Mesodermal cell (in vitro differentiated cells): ENCODE results near the gene MRPS18C.

ENCODE experiments used
- H3K27ac ChIP-seq: 2 replicates; pipeline ENCODE4 v1.7.0; 2013; ENCODE audit warnings: mild to moderate bottlenecking, low read depth, low read length, moderate library complexity; ENCODE audit not compliant: severe bottlenecking
- H3K36me3 ChIP-seq: 2 replicates; pipeline ENCODE4 v1.7.1; 2013; ENCODE audit warnings: mild to moderate bottlenecking, low read length, moderate library complexity; ENCODE audit not compliant: control insufficient read depth, insufficient read depth
- H3K4me1 ChIP-seq: one replicate; pipeline ENCODE4 v1.7.1; 2013; ENCODE audit warnings: mild to moderate bottlenecking, low read length; ENCODE audit not compliant: insufficient read depth, control insufficient read depth, poor library complexity, severe bottlenecking
- H3K4me3 ChIP-seq: 2 replicates; pipeline ENCODE4 v1.7.0; 2013; ENCODE audit warnings: low read length, control low read depth, mild to moderate bottlenecking; ENCODE audit not compliant: insufficient read depth, poor library complexity, severe bottlenecking; ENCODE audit errors: extremely low read depth
- H3K9me3 ChIP-seq: 2 replicates; pipeline ENCODE4 v1.7.1; 2013; ENCODE audit warnings: mild to moderate bottlenecking, low read length, moderate library complexity; ENCODE audit not compliant: control insufficient read depth
- WGBS, 2 experiments: methylation state at CpG; one replicate each; pipeline ENCODE4 v1.1.5; 2013; ENCODE audit warnings: missing lambda C conversion rate in 2 of 2; ENCODE audit not compliant: insufficient coverage in 2 of 2; 5-methylcytosine and 5-hydroxymethylcytosine counted together

MRPS18C gene

GRCh38 chr4:83449009-83449408, 6.8 kb upstream of the MRPS18C start:
- Histone ChIP-seq H3K4me3 (no peak overlapping the region), H3K36me3 (peaks cover 27% of the 10 kb centered on the region), H3K4me1 (no peaks in the 10 kb centered on the region), H3K27ac (no peak overlapping the region), H3K9me3 (no peaks in the 10 kb centered on the region)
- WGBS, 2 experiments: 100% methylated on average over 1 of the region's 2 CpGs; no CpG with 5 or more reads in 1 of the 2 experiments

GRCh38 chr4:83454686-83455085, 1.2 kb upstream of the MRPS18C start:
- 83 to 84% methylated on average over 5 of the region's 6 CpGs for WGBS, 2 experiments
- no peaks in the 10 kb centered on the region for H3K9me3 ChIP-seq
- no peaks in the 10 kb centered on the region for H3K4me1 ChIP-seq
- H3K4me3 ChIP-seq: peak overlapping the region; percentile 91
- H3K27ac ChIP-seq: peak overlapping the region; percentile 97
- peaks cover 38% of the 10 kb centered on the region for H3K36me3 ChIP-seq

GRCh38 chr4:83456184-83456501, 285 bp downstream of the MRPS18C start:
- H3K36me3 ChIP-seq: peaks cover 46% of the 10 kb centered on the region

GRCh38 chr4:83473423-83473822, 17.6 kb downstream of the MRPS18C start:
- H3K27ac ChIP-seq: no peak overlapping the region
- H3K36me3 ChIP-seq: peaks cover 54% of the 10 kb centered on the region
- WGBS, 2 experiments: 40 to 90% methylated on average over 1 to 2 of the region's 4 CpGs

More at GRCh38 chr4:83456184-83456501, 285 bp downstream of the MRPS18C start:
- Histone ChIP-seq H3K4me3 (peak overlapping the region; percentile 91), H3K9me3 (no peaks in the 10 kb centered on the region), H3K4me1 (no peaks in the 10 kb centered on the region), H3K27ac (peak overlapping the region; percentile 97)
- no CpG with 5 or more reads among the region's 7 CpGs for WGBS, 2 experiments

GRCh38 chr4:83473966-83474365, 18.1 kb downstream of the MRPS18C start:
- no peaks in the 10 kb centered on the region for H3K4me1 ChIP-seq
- 75% methylated on average over 1 of the region's 2 CpGs; no CpG with 5 or more reads in 1 of the 2 experiments for WGBS, 2 experiments
- H3K9me3 ChIP-seq: no peaks in the 10 kb centered on the region
- no peak overlapping the region for H3K27ac ChIP-seq
- H3K36me3 ChIP-seq: peaks cover 54% of the 10 kb centered on the region
- no peak overlapping the region for H3K4me3 ChIP-seq

More at GRCh38 chr4:83473423-83473822, 17.6 kb downstream of the MRPS18C start:
- Histone ChIP-seq H3K9me3 (no peaks in the 10 kb centered on the region), H3K4me1 (no peaks in the 10 kb centered on the region), H3K4me3 (no peak overlapping the region)

GRCh38 chr4:83484500-83485461, 28.9 kb downstream of the MRPS18C start, which contains the start of gene ABRAXAS1:
ABRAXAS1 (minus strand) TSS chr4:83485100; CDS start chr4:83485072, 28 bp downstream.
- Histone ChIP-seq H3K9me3 (no peaks in the 10 kb centered on the region), H3K36me3 (peaks cover 9% of the 10 kb centered on the region), H3K4me3 (peak within 1 kb of the TSS; percentile 59), H3K27ac (peak within 1 kb of the TSS; percentile 71), H3K4me1 (peaks cover 4% of the 10 kb centered on the region)
- 1 to 2% methylated on average over 57 to 63 of the region's 93 CpGs for WGBS, 2 experiments

GRCh38 chr4:83486457-83487129, 30.7 kb downstream of the MRPS18C start:
- 88 to 94% methylated on average over 3 of the region's 3 CpGs for WGBS, 2 experiments
- no peak overlapping the region for H3K4me3 ChIP-seq
- no peaks in the 10 kb centered on the region for H3K36me3 ChIP-seq
- peaks cover 4% of the 10 kb centered on the region for H3K4me1 ChIP-seq
- no peak overlapping the region for H3K27ac ChIP-seq
- H3K9me3 ChIP-seq: no peaks in the 10 kb centered on the region

- Histone ChIP-seq H3K9me3 (no peaks in the 10 kb centered on the region), H3K4me1 (peaks cover 4% of the 10 kb centered on the region), H3K4me3 (no peak overlapping the region), H3K36me3 (no peaks in the 10 kb centered on the region), H3K27ac (no peak overlapping the region)
- no CpG with 5 or more reads among the region's 1 CpG for WGBS, 2 experiments
These were observed 34.0 kb downstream of the MRPS18C start for GRCh38 chr4:83489711-83490326.

- WGBS, 2 experiments: no CpG with 5 or more reads among the region's 1 CpG
- Histone ChIP-seq H3K27ac (no peak overlapping the region), H3K36me3 (no peaks in the 10 kb centered on the region), H3K4me3 (no peak overlapping the region), H3K9me3 (no peaks in the 10 kb centered on the region), H3K4me1 (no peaks in the 10 kb centered on the region)
These were observed 35.1 kb downstream of the MRPS18C start for GRCh38 chr4:83490876-83491450.
